ENCODE results near the gene STXBP2.

- no peak for TF ChIP-seq CTCF (IDR thresholded peaks at IDR 0.05)
- no peak for TF ChIP-seq POLR2A (IDR thresholded peaks at IDR 0.05)
Measured at GRCh38 chr19:7648265-7649014, 11.5 kb downstream of the STXBP2 start.

All from body of pancreas (tissue), 4 donors.